Keratinocyte (primary cell): ENCODE measurements around the gene EFCAB8. TPM values are rescaled to one million over a fixed set of nuclear protein-coding genes. Genes with fewer than 3 reads are reported as not detected.

ENCODE experiments used
- DNase-seq: peaks from one replicate; pipeline ENCODE4 v3.0.0-alpha.2; 2011; ENCODE audit warnings: low read depth, missing footprints, low spot score
- FAIRE-seq: peaks from 2 replicates; lab custom pipeline; 2011; peaks lifted over from hg19 to GRCh38; lab: Jason Lieb, UNC
- H2AFZ ChIP-seq: 2 replicates; pipeline ENCODE4 v1.6.0; 2012; ENCODE audit warnings: low read length, control low read depth, inconsistent platforms; ENCODE audit not compliant: control insufficient read depth
- H3K27ac ChIP-seq: 2 replicates; pipeline ENCODE4 v1.5.1; 2011; ENCODE audit warnings: low read length; ENCODE audit not compliant: control insufficient read depth, insufficient read depth
- H3K27me3 ChIP-seq: 3 replicates; pipeline ENCODE4 v1.6.0; 2011; ENCODE audit warnings: low read length; ENCODE audit not compliant: control insufficient read depth, insufficient read depth; ENCODE audit errors: extremely low read depth
- H3K36me3 ChIP-seq, 2 experiments: 2 replicates in 1 of 2; 3 replicates in 1 of 2; pipeline ENCODE4 v1.5.1; 2011; ENCODE audit warnings: low read length in 2 of 2, mild to moderate bottlenecking in 1 of 2; ENCODE audit not compliant: control insufficient read depth in 2 of 2, insufficient read depth in 2 of 2; ENCODE audit errors: extremely low read depth in 1 of 2
- H3K4me1 ChIP-seq: 3 replicates; pipeline ENCODE4 v1.5.1; 2011; ENCODE audit warnings: low read length; ENCODE audit not compliant: control insufficient read depth, insufficient read depth; ENCODE audit errors: extremely low read depth
- H3K4me2 ChIP-seq: 3 replicates; pipeline ENCODE4 v1.6.0; 2011; ENCODE audit warnings: low read depth, low read length; ENCODE audit not compliant: control insufficient read depth, insufficient read depth; ENCODE audit errors: extremely low read depth
- H3K4me3 ChIP-seq, 3 experiments: fragments of 200-600 bp in 1 of 3; sonication (generic) in 1 of 3; 2 replicates in 2 of 3; 3 replicates in 1 of 3; pipeline ENCODE4 v1.5.1; 2011 to 2016; ENCODE audit warnings: low read length in 3 of 3, mild to moderate bottlenecking in 3 of 3, control low read depth in 2 of 3, inconsistent platforms in 1 of 3, low read depth in 1 of 3, mixed read lengths in 1 of 3, mixed run types in 1 of 3, moderate library complexity in 1 of 3; ENCODE audit not compliant: control insufficient read depth in 2 of 3, insufficient read depth in 2 of 3; ENCODE audit errors: extremely low read depth in 1 of 3
- H3K79me2 ChIP-seq: 2 replicates; pipeline ENCODE4 v1.6.0; 2012; ENCODE audit warnings: low read length; ENCODE audit not compliant: control insufficient read depth, insufficient read depth
- H3K9ac ChIP-seq: 3 replicates; pipeline ENCODE4 v1.6.0; 2011; ENCODE audit warnings: low read length; ENCODE audit not compliant: control insufficient read depth, insufficient read depth; ENCODE audit errors: extremely low read depth
- H3K9me1 ChIP-seq: 3 replicates; pipeline ENCODE4 v1.6.0; 2011; ENCODE audit warnings: low read length; ENCODE audit not compliant: control insufficient read depth, insufficient read depth; ENCODE audit errors: extremely low read depth
- H3K9me3 ChIP-seq: 2 replicates; pipeline ENCODE4 v1.5.1; 2012; ENCODE audit warnings: low read depth, low read length; ENCODE audit not compliant: control insufficient read depth
- H4K20me1 ChIP-seq: 3 replicates; pipeline ENCODE4 v1.6.0; 2011; ENCODE audit warnings: low read length; ENCODE audit not compliant: control insufficient read depth, insufficient read depth; ENCODE audit errors: extremely low read depth
- CTCF ChIP-seq, 3 experiments: IDR thresholded peaks in 1 of 3; conservative IDR thresholded peaks in 1 of 3; optimal IDR thresholded peaks in 1 of 3; 2 replicates in 2 of 3; 3 replicates in 1 of 3; pipeline versions ENCODE3 to v1.5.1; 2011; ENCODE audit warnings: low read length in 3 of 3, mild to moderate bottlenecking in 3 of 3, moderate library complexity in 2 of 3, control low read depth in 1 of 3, inconsistent platforms in 1 of 3; ENCODE audit not compliant: insufficient read depth in 2 of 3; ENCODE audit errors: extremely low read depth in 1 of 3
- EZH2 ChIP-seq: IDR thresholded peaks from one replicate; pipeline ENCODE4 v1.6.1; 2012; ENCODE audit warnings: inconsistent platforms, mild to moderate bottlenecking, low read length, moderate library complexity
- dilution Hi-C: fragments of 300-500 bp; cut with MboI; formaldehyde crosslinking; loops from one replicate; pipeline ENCODE4 v1.7.0; 2020; ENCODE audit warnings: low sequenced_read_pairs; ENCODE audit not compliant: extremely low pct_ligation_motif_present
- polyA plus RNA-seq, 5 experiments: library from polyadenylated mRNA; depleted of rRNA in 3 of 5; stranded (reverse) in 3 of 5; stranded (forward) in 1 of 5; unstranded in 1 of 5; fragments of >200 nt; gene quantifications; 1 replicate in 1 of 5; 2 replicates in 3 of 5; 3 replicates in 1 of 5; pipeline versions ENCODE4 v1.2.1 to v1.2.3, GENCODE V29; 2011 to 2012; ENCODE audit warnings: missing spikeins in 2 of 5, low read depth in 1 of 5, low replicate concordance in 1 of 5

EFCAB8 gene
- polyA plus RNA-seq, 1 donor (not counting 4 experiments of a cell fraction or from before 2014, with no cell fraction given), result 0.03 TPM

GRCh38 chr20:32984631-32985354, 126.1 kb downstream of the EFCAB8 start:
- Histone ChIP-seq H3K4me3 (no peak overlapping the region), H3K4me1 (no peaks in the 10 kb centered on the region), H3K27me3 (no peaks in the 10 kb centered on the region), H3K27ac (no peak overlapping the region), H3K9ac (no peak overlapping the region), H3K36me3 (no peaks in the 10 kb centered on the region), H4K20me1 (no peaks in the 10 kb centered on the region), H2AFZ (no peak overlapping the region), H3K9me1 (no peaks in the 10 kb centered on the region), H3K4me2 (no peak overlapping the region), H3K79me2 (no peaks in the 10 kb centered on the region), H3K9me3 (no peaks in the 10 kb centered on the region)
- DNase-seq, result no peak
- TF ChIP-seq CTCF (optimal IDR thresholded peaks at IDR 0.05 in 1 of 3, IDR thresholded peaks at IDR 0.05 in 1 of 3, conservative IDR thresholded peaks at IDR 0.05 in 1 of 3; ENCODE audit: extremely low read depth in 1 of 3, insufficient read depth in 2 of 3, low read length in 3 of 3) (no peak), EZH2 (no peak)
- dilution Hi-C loops, result no loop called here
- FAIRE-seq, result no peak

- no peak overlapping the region for H3K9ac ChIP-seq
- no peaks in the 10 kb centered on the region for H3K27me3 ChIP-seq
- no peaks in the 10 kb centered on the region for H3K9me3 ChIP-seq
- no peaks in the 10 kb centered on the region for H3K36me3 ChIP-seq
- no peaks in the 10 kb centered on the region for H3K4me1 ChIP-seq
- H3K4me3 ChIP-seq, result no peak overlapping the region
- DNase-seq, result no peak
- H3K27ac ChIP-seq, result no peak overlapping the region
- H3K4me2 ChIP-seq, result no peak overlapping the region
- H3K79me2 ChIP-seq, result no peaks in the 10 kb centered on the region
- TF ChIP-seq CTCF (optimal IDR thresholded peaks at IDR 0.05 in 1 of 3, IDR thresholded peaks at IDR 0.05 in 1 of 3, conservative IDR thresholded peaks at IDR 0.05 in 1 of 3; ENCODE audit: extremely low read depth in 1 of 3, insufficient read depth in 2 of 3, low read length in 3 of 3) (no peak), EZH2 (no peak)
- H2AFZ ChIP-seq, result no peak overlapping the region
- dilution Hi-C loops, result no loop called here
- FAIRE-seq, result no peak
- H4K20me1 ChIP-seq, result no peaks in the 10 kb centered on the region
- H3K9me1 ChIP-seq, result no peaks in the 10 kb centered on the region
Observed at GRCh38 chr20:32985596-32985995, 126.9 kb downstream of the EFCAB8 start.
